Gastroesophageal sphincter (tissue), 4 donors: ENCODE data around the gene ERFL. TPM values are rescaled to one million over a fixed set of nuclear protein-coding genes. Genes with fewer than 3 reads are reported as not detected.

ENCODE experiments used
- ATAC-seq: fragments of 150-250 bp; one replicate; pipeline ENCODE4 v1.9.1; 2016; ENCODE audit warnings: mild to moderate bottlenecking, moderate library complexity
- H3K27ac ChIP-seq, 4 donors: fragments of 200-600 bp; sonication (generic) in 3 of 4; 1 replicate in 3 of 4; 2 replicates in 1 of 4; pipeline ENCODE4 v1.5.1; 2016 to 2019
- H3K27me3 ChIP-seq: fragments of 200-600 bp; sonication (generic); one replicate; pipeline ENCODE4 v1.5.1; 2019
- H3K36me3 ChIP-seq, 2 donors: fragments of 200-600 bp; sonication (generic); one replicate each; pipeline ENCODE4 v1.5.1; 2019; ENCODE audit warnings: control low read depth in 1 of 2
- H3K4me1 ChIP-seq, 3 donors: fragments of 200-600 bp; sonication (generic); 1 replicate in 2 of 3; 2 replicates in 1 of 3; pipeline ENCODE4 v1.5.1; 2016 to 2019; ENCODE audit warnings: control low read depth in 2 of 3
- H3K4me3 ChIP-seq, 2 donors: fragments of 200-600 bp; sonication (generic); one replicate each; pipeline ENCODE4 v1.5.1; 2019; ENCODE audit warnings: mild to moderate bottlenecking in 1 of 2, moderate library complexity in 1 of 2
- H3K9me3 ChIP-seq, 3 donors: fragments of 200-600 bp; sonication (generic); one replicate each; pipeline ENCODE4 v1.5.1; 2017 to 2019; ENCODE audit warnings: control low read depth in 2 of 3
- CTCF ChIP-seq, 4 experiments: fragments of 200-600 bp in 2 of 4; fragments of 450-650 bp in 2 of 4; sonication (generic) in 1 of 4; IDR thresholded peaks; one replicate each; pipeline ENCODE4 v1.5.1; 2017 to 2019; ENCODE audit warnings: antibody characterized with exemption in 4 of 4, mild to moderate bottlenecking in 2 of 4, moderate library complexity in 2 of 4
- EP300 ChIP-seq: sonication (generic); formaldehyde crosslinking; IDR thresholded peaks from one replicate; pipeline ENCODE4 v1.6.1; 2017; ENCODE audit warnings: antibody characterized with exemption, mild to moderate bottlenecking
- POLR2A ChIP-seq, 2 donors: fragments of 450-650 bp; IDR thresholded peaks; one replicate each; pipeline ENCODE4 v1.6.1; 2017; ENCODE audit warnings: antibody characterized with exemption in 2 of 2, mild to moderate bottlenecking in 2 of 2, moderate library complexity in 1 of 2
- POLR2AphosphoS5 ChIP-seq: sonication (generic); formaldehyde crosslinking; IDR thresholded peaks from one replicate; pipeline ENCODE4 v1.6.1; 2017; ENCODE audit warnings: antibody characterized with exemption
- WGBS, 2 donors: methylation state at CpG; one replicate each; pipeline ENCODE4 v1.1.5; 2018; ENCODE audit warnings: low coverage in 1 of 2; 5-methylcytosine and 5-hydroxymethylcytosine counted together
- total RNA-seq, 4 donors: library from RNA; depleted of rRNA; stranded (reverse); fragments of >200 nt; gene quantifications; one replicate each; pipeline ENCODE4 v1.1.0, GENCODE V29; 2016

ERFL gene
- total RNA-seq, 4 donors from 2014 or later = not detected

- Histone ChIP-seq H3K4me1 (peaks cover 0 to 42% (median 4%) of the 10 kb centered on the region in 3 donors), H3K9me3 (no peaks in the 10 kb centered on the region), H3K27me3 (no peaks in the 10 kb centered on the region), H3K27ac (no peak overlapping the region), H3K36me3 (peaks cover 0 to 81% of the 10 kb centered on the region in 2 donors), H3K4me3 (no peak overlapping the region)
- ATAC-seq = no peak
- 76% methylated on average over 5 of the region's 13 CpGs; no CpG with 5 or more reads in 1 of the 2 donors for WGBS, 2 donors
- TF ChIP-seq EP300 = no peak
- no peak for TF ChIP-seq POLR2A (IDR thresholded peaks at IDR 0.05)
- TF ChIP-seq POLR2AphosphoS5 = no peak
- TF ChIP-seq CTCF (IDR thresholded peaks at IDR 0.05) = no peak
These were observed 58.8 kb downstream of the ERFL start for GRCh38 chr19:41869374-41869955.

DNA sequence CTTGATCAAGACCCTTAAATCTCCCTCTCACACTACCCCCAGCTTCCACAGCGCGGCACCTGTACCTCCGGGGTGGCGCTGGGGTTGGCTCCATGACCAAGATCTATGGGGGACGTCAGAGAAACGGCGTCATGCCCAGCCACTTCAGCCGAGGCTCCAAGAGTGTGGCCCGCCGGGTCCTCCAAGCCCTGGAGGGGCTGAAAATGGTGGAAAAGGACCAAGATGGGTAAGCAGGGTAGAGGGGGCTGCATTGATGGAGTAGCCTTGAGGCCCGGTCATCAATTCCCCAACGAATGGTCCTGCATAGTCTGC lies 59.3 kb downstream of the ERFL start:
- peaks cover 0 to 86% of the 10 kb centered on the region in 2 donors for H3K36me3 ChIP-seq
- 75 to 80% methylated on average over 2 to 9 of the region's 12 CpGs for WGBS, 2 donors
- ATAC-seq = no peak

GRCh38 chr19:41868120-41868988 lies 59.9 kb downstream of the ERFL start:
- peaks cover 0 to 92% of the 10 kb centered on the region in 2 donors for H3K36me3 ChIP-seq
- no peak overlapping the region for H3K27ac ChIP-seq
- H3K27me3 ChIP-seq = no peaks in the 10 kb centered on the region
- TF ChIP-seq EP300 (no peak), POLR2A (IDR thresholded peaks at IDR 0.05) (no peak), CTCF (IDR thresholded peaks at IDR 0.05) (no peak)
- H3K4me3 ChIP-seq = no peak overlapping the region
- no peaks in the 10 kb centered on the region for H3K9me3 ChIP-seq
- peaks cover 0 to 54% (median 6%) of the 10 kb centered on the region in 3 donors for H3K4me1 ChIP-seq
- 78 to 79% methylated on average over 2 to 4 of the region's 10 CpGs for WGBS, 2 donors
- no peak for ATAC-seq

More for the DNA sequence above, 59.3 kb downstream of the ERFL start:
- Histone ChIP-seq H3K9me3 (no peaks in the 10 kb centered on the region), H3K4me1 (peaks cover 0 to 48% (median 4%) of the 10 kb centered on the region in 3 donors), H3K27me3 (no peaks in the 10 kb centered on the region), H3K4me3 (no peak overlapping the region), H3K27ac (no peak overlapping the region)
- TF ChIP-seq POLR2A (IDR thresholded peaks at IDR 0.05) = no peak
- TF ChIP-seq POLR2AphosphoS5 = no peak
- TF ChIP-seq EP300 = no peak
- no peak for TF ChIP-seq CTCF (IDR thresholded peaks at IDR 0.05)

- Histone ChIP-seq H3K4me1 (peaks cover 1 to 74% (median 13%) of the 10 kb centered on the region in 3 donors), H3K36me3 (peaks cover 0 to 97% of the 10 kb centered on the region in 2 donors), H3K27ac (no peak overlapping the region), H3K4me3 (no peak overlapping the region), H3K9me3 (no peaks in the 10 kb centered on the region), H3K27me3 (no peaks in the 10 kb centered on the region)
- TF ChIP-seq EP300 = no peak
- no peak for TF ChIP-seq POLR2AphosphoS5
- no peak for TF ChIP-seq POLR2A (IDR thresholded peaks at IDR 0.05)
- TF ChIP-seq CTCF (IDR thresholded peaks at IDR 0.05) = no peak
- ATAC-seq = no peak
- 40 to 84% methylated on average over 1 to 2 of the region's 3 CpGs for WGBS, 2 donors
These were observed 62.0 kb downstream of the ERFL start for GRCh38 chr19:41866284-41866683.
